RWPE1 (cell line): ENCODE measurements around the gene AMDHD2.

Experiments used
- CTCF ChIA-PET: fragments of 350-600 bp; sonication (Branson Sonifier 250); formaldehyde crosslinking; extraction: SDS; loops from one replicate; lab custom pipeline; 2021; lab: Yijun Ruan, JAX
- POLR2A ChIA-PET: fragments of 400-600 bp; formaldehyde crosslinking; extraction: SDS; loops from one replicate; lab custom pipeline; 2020; ENCODE audit warnings: antibody characterized with exemption; ENCODE audit not compliant: low non-redundant PET; lab: Yijun Ruan, JAX
- DNase-seq: peaks from one replicate; pipeline ENCODE4 v3.0.0; 2012; ENCODE audit warnings: low spot score
- H3K27ac ChIP-seq: fragments of 450-650 bp; 2 replicates; pipeline ENCODE4 v1.5.1; 2017
- TF ChIP-seq, protein P1 (sequence below): fragments of 450-650 bp; conservative IDR thresholded peaks from 2 replicates; pipeline ENCODE4 v1.5.1; 2017; ENCODE audit warnings: low read depth, mild to moderate bottlenecking

AMDHD2 gene

GRCh38 chr16:2493605-2494004 is 26.6 kb upstream of the AMDHD2 start:
- TF ChIP-seq, protein P1, sequence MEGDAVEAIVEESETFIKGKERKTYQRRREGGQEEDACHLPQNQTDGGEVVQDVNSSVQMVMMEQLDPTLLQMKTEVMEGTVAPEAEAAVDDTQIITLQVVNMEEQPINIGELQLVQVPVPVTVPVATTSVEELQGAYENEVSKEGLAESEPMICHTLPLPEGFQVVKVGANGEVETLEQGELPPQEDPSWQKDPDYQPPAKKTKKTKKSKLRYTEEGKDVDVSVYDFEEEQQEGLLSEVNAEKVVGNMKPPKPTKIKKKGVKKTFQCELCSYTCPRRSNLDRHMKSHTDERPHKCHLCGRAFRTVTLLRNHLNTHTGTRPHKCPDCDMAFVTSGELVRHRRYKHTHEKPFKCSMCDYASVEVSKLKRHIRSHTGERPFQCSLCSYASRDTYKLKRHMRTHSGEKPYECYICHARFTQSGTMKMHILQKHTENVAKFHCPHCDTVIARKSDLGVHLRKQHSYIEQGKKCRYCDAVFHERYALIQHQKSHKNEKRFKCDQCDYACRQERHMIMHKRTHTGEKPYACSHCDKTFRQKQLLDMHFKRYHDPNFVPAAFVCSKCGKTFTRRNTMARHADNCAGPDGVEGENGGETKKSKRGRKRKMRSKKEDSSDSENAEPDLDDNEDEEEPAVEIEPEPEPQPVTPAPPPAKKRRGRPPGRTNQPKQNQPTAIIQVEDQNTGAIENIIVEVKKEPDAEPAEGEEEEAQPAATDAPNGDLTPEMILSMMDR, result no peak
- CTCF ChIA-PET, result interaction anchor here (1.3 kb wide), 1 partner anchor 9 kb away, joined by 3 read pairs; no protein-coding TSS in a partner anchor
- no peak overlapping the region for H3K27ac ChIP-seq
- no peak for DNase-seq
- POLR2A ChIA-PET, result no interaction called here

DNA sequence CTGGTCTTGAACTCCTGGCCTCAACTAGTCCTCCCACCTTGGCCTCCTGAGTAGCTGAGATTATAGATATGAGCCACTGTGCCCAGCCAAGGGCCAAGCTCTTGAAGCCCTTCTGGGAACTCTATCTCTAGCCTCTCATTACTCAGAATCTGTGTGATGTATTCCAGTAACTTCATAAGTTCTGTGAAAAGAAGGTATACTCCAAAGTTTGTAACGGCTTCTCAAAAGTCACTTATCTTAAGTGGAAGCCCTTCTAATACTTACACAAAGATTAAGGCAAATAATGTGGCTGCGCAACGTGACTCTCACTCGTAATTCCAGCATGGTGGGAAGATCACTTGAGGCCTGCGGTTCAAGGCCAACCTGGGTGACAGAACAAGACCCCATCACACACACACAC is 25.6 kb upstream of the AMDHD2 start:
- CTCF ChIA-PET, result interaction anchor here (1.3 kb wide), 1 partner anchor 8 kb away, joined by 3 read pairs; no protein-coding TSS in a partner anchor
- DNase-seq, result no peak
- H3K27ac ChIP-seq, result no peak overlapping the region; the same call in 1 of the 2 replicates
- TF ChIP-seq, protein P1, result no peak
- POLR2A ChIA-PET, result no interaction called here

DNA sequence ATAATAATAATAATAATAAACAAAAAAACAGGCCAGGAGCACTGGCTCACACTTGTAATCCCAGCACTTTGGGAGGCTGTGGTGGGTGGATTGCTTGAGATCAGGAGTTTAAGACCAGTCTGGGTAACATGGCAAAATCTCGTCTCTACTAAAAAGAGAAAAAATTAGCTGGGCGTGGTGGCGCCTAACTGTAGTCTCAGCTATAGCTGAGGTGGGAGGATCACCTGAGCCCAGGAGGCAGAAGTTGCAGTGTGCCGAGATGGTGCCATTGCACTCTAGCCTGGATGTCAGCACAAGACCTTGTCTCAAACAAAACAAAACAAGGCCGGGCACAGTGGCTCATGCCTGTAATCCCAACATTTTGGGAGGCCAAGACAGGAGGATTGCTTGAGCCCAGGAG is 25.1 kb upstream of the AMDHD2 start:
- peak overlapping the region; percentile 35; the same call in 1 of the 2 replicates for H3K27ac ChIP-seq
- TF ChIP-seq, protein P1, result no peak
- ChIA-PET POLR2A (no interaction called here), CTCF (no interaction called here)
- no peak for DNase-seq

GRCh38 chr16:2496223-2497115 is 23.7 kb upstream of the AMDHD2 start:
- DNase-seq, result no peak
- ChIA-PET POLR2A (no interaction called here), CTCF (no interaction called here)
- H3K27ac ChIP-seq, result peak overlapping the region; percentile 63
- TF ChIP-seq, protein P1, result no peak

DNA sequence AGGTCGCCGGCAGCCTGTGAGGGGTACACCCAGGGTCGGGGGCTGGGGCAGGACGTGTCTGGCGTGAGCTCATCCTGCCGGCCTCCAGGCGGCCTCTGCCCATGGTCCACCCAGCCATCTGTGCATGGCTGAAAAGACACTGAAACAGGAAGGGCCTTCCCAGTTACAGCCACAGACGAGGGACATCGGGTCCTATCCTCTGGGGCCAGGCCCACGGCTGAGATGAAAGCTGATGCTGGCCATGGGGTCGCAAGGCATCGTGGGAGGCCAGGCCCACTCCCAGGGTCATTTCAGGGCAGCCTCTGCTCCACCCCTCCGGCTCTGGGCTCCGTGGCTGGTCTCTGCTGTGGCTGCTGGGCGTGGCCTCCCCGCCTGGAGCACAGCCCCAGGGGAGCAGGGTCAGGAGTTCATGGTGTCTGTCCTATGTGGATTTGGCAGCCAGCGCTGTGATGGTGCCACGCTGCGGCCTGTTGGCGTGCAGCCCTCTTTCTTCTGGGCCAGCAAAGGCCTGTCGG is 23.0 kb upstream of the AMDHD2 start:
- TF ChIP-seq, protein P1, result no peak
- H3K27ac ChIP-seq, result peak overlapping the region; percentile 63
- POLR2A ChIA-PET, result no interaction called here
- CTCF ChIA-PET, result no interaction called here
- DNase-seq, result no peak

GRCh38 chr16:2497695-2498484 is 22.3 kb upstream of the AMDHD2 start:
- TF ChIP-seq, protein P1, result no peak
- H3K27ac ChIP-seq, result peak overlapping the region; percentile 63
- POLR2A ChIA-PET, result interaction anchor here (0.8 kb wide), 1 partner anchor 68 kb away, joined by 4 read pairs; the partner anchor contains the start of gene CCNF
- DNase-seq, result no peak
- CTCF ChIA-PET, result no interaction called here
